Measurements from ENCODE around the gene FAM98C. TPM values are rescaled to one million over a fixed set of nuclear protein-coding genes. Genes with fewer than 3 reads are reported as not detected.
"Not testable (repeated sequence)": the region's sequence is repeated elsewhere in the genome, so short reads cannot be mapped to it uniquely, and the experiment has no call there.

The FAM98C gene
- 10 to 100 TPM; 13.2 to 18.0 (median 13.9) TPM for polyA plus RNA-seq (ENCODE audit: insufficient read length in 4 of 4)

DNA sequence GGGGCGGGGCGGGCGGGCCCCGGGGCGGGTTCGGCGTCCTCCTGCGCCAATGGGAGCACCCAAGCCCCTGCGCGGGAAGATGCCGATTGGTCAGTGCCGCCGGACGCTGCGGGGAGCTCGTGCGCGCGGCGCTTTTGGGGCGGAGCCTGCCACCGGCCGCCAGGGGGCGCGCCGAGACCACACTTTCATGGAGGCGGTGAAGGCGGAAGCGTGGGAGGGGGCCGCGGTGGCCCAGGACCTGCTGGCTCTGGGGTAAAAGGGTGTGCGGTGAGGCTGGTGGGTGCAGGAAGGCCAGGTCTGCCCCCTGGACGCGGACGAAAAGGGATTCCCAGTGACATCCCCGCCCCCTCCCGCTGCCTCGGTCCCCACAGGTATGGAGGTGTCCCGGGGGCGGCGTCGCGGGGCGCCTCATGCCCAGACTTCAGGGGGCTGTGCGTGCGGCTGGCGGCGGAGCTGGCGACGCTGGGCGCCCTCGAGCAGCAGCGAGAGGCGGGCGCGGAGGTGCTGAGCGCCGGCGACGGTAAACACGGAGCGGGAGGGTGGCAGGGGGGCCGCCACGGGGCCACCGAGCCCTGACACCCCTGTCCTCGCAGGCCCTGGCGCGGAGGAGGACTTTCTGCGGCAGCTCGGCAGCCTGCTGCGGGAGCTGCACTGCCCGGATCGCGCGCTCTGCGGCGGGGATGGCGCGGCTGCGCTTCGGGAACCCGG lies at the start of gene FAM98C:
Gene FAM98C (plus strand): TSS at position 127 of the 708 bp plus-strand sequence. CDS start 61 bp downstream, at position 188.
- peak; percentile 95 to 97 (median 96) for DNase-seq (ENCODE audit: low read depth in 4 of 4, low spot score in 3 of 4)

DNA sequence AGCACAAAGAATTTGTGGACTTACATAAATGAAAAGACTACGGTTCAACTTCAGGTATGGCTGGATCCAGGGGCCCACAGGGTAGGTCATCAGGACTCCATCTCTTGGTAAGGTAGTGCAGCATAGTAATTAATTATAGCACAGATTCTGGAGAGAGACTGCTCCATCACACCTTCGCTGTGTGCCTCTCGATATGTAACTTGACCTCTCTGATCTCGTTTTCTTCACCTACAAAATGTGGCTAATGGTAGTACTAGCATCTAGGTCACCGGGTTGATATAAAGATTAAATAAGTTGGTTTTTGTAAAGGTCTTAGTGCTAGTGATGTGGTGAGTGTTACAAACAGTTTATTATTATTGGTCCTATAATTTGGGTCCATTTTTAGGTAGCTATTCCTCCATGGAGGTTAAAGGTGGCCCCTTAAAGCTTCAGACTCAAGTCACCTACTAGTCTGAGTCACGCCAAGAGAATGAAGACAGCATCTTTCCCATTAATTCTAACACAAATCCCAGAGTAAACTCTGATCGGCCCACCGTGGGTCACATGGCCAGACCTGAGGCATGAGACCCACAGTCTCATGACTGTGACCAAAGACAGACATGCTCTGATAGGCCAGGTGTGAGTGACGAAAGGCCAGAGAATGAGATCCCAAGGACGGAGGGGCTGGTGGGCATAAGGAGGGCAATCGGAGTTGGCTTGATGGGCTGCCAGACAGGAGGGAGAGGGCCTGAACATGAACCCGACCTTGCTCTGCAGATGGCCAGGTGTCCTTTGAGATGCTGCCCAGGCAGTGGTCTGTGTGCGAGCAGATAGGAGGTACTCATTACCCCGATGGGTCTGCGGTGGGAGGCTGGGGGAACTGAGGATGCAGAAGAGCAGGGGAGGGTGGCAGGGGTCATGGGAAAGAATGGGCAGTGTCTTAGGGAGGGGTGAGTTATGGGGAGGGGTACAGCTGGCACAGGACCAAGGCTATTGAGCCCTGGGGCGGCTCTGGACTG lies 46.9 kb upstream of the FAM98C start:
- DNase-seq (ENCODE audit: low read depth in 4 of 4, low spot score in 3 of 4) = no peak

DNA sequence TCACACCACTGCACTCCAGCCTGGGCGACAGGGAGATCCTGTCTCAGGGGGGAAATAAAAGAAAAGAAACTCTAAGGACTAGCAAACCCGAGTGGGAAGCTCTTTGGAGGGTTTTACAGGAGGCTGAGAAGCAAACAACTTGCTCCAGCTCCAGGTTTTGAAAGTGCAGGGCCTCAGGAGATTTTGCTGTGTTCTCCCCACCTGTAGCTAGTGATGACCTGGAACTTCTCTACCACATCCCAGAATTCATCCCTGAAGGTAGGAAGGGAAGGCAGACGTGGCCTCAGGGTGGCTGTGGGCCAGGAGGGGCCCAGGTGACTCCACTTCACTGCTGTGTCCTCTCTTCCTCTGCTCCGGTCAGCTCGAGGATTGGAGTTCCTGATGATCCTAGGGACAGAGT lies 44.8 kb upstream of the FAM98C start:
- DNase-seq (ENCODE audit: low read depth in 4 of 4, low spot score in 3 of 4) = no peak

DNA sequence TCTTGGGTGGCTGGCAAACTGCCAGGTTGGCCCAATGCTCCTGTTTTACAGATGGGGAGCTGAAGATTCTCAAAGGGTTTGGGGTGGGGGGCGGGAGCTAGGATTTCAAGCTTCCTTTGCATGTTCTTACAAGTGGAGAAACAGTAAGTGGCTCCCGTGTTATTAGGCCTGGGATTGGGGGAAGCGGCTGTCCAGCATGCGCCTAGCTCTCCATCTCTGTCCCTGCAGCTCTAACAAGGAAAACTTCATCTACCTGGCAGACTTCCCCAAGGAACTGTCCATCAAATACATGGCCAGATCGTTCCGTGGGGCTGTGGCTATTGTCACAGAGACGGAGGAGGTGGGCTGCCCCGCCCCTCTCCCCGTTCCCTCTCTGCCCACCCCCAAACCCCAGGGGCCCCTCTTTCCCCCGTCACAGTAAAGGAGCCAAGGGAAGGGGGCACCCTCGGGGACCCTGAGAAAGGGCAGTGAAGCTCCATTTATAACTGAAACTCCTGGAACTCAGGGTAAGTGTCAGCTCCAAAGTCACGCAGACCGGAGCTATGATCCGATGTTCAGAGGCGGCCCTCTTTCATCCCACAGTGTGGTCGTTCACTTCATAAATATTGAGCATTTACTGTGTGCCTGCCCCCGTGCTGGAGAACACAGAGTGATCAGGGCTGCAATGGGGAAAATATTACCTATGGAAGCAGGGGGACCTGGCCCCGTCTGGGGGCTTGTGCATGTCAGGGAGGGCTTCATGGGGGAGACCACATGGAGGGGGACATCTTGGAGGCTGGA lies 43.5 kb upstream of the FAM98C start:
- no peak for DNase-seq (ENCODE audit: low read depth in 4 of 4, low spot score in 3 of 4)

DNA sequence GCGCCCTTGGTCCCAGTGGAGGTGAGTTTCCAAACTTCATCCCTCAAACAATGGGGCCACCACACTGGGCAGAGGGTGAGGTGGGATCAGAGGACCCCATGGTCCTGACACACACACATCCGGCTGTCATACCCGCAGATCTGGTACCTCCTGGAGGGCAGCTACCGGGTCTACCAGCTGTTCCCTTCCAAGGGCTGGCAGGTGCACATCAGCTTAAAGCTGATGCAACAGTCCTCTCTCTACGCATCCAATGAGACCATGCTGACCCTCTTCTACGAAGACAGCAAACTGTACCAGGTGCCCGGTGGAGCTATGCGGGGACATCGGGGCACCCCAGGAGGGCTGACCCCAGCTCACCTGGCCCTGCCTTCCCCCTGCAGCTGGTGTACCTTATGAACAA lies 42.5 kb upstream of the FAM98C start:
- DNase-seq (ENCODE audit: low read depth in 4 of 4, low spot score in 3 of 4) = no peak

DNA sequence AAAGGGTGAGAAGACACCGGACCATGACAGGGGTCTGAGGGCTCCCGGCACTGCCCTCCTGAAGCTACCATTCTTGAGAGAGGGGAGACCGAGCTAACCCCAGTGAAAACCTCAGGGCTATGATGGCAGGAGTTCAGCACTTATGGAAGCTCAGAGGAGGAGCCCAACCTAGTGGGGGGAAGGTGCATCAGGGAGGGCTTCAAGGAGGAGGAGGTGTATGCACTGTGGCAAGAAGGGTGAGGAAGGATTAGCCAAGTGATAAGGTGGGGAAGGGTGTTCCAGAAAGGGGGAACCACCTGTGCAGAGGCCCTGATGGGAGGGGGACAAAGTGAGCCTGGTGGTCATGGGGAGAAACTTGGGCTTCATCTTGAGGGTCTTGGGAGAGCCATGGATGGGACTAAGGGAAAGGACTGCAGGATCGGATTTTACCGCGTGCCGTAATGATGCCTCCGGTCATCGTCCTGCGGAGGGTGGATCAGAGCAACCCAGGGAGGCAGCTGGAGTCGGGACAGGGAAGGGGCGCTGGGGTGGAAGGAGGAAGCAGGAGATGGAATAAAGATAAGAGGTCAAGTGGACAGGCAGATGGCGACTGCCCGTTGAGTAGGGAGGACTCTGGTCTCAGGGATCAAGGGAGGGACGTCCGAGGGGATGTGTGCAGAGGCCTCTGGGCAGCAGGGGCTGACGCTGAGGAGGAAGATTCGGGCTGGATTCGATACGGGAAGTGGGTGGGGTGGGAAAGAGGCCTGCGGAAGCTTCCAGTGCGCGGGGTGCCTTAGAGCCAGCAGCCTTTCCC lies 41.9 kb upstream of the FAM98C start:
- DNase-seq (ENCODE audit: low read depth in 4 of 4, low spot score in 3 of 4) = no peak

DNA sequence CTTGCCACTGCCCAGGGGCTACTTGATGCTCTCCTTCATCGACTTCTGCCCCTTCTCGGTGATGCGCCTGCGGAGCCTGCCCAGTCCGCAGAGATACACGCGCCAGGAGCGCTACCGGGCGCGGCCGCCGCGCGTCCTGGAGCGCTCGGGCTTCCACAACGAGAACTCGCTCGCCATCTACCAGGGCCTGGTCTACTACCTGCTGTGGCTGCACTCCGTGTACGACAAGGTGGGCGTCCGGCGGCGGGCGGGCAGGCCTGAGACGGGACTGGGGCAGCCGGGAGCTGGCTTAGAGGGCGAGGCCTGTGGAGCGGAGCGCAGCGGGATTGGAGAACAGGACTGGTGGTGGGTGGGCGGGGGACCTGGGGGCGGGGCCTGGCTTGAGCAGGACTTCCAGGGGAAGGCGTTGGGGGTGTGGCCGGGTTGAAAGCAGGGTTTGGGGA lies 41.2 kb upstream of the FAM98C start:
- peak in 2 of 4 donors; percentile 67 to 73 for DNase-seq (ENCODE audit: low read depth in 4 of 4, low spot score in 3 of 4)

DNA sequence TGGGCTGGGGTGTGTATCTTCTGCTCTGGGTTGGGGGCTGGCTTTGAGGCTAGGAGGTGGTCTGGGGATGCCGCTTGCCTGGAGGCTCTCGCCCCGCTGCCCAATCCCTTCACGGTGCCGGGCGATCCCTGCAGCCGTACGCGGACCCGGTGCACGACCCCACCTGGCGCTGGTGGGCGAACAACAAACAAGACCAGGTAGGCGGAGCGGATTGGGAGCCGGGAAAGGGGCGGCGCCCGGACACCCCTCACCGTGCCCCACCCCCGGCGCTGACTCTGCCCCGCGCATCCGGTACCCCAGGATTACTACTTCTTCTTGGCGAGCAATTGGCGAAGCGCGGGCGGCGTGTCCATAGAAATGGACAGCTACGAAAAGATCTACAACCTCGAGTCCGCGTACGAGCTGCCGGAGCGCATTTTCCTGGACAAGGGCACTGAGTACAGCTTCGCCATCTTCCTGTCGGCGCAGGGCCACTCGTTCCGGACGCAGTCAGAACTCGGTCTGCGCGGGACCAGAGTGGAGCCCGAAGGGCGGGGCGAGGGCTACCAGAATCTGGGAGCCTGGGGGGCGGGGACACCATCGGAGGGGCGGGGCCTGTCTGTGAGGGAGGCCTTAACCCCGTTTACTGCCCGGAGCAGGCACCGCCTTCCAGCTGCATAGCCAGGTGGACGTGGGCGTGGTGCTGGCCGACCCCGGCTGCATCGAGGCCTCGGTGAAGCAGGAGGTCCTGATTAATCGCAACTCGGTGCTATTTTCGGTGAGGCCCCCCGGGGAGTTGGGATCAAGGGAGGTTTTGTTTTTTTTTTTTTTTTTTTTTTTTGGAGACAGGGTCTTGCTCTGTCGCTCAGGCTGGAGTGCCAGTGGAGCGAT lies 40.6 kb upstream of the FAM98C start:
- DNase-seq (ENCODE audit: low read depth in 4 of 4, low spot score in 3 of 4) = peak in 3 of 4 donors; percentile 41 to 65 (median 44)

DNA sequence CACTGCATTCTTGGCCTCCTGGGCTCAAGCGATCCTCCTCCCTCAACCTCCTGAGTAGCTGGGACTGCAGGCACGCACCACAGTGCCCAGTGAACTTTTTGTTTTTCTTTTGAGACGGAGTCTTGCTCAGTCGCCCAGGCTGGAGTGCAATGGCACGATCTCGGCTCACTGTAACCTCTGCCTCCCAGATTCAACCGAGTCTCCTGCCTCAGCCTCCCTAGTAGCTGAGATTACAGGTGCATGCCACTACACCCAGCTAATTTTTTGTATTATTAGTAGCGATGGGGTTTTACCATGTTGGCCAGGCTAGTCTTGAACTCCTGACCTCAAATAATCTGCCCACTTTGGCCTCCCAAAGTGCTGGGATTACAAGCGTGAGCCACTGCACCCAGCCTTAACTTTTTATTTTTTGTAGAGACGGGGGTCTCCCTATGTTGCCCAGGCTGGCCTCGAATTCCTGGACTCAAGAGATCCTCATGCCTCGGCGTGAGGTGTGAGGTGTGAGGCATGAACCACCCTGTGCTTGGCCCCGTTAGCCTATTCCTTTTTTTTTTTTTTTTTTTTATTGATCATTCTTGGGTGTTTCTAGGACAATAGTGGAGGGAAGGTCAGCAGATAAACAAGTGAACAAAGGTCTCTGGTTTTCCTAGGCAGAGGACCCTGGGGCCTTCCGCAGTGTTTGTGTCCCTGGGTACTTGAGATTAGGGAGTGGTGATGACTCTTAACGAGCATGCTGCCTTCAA lies 39.8 kb upstream of the FAM98C start:
- DNase-seq (ENCODE audit: low read depth in 4 of 4, low spot score in 3 of 4) = not testable (repeated sequence)

DNA sequence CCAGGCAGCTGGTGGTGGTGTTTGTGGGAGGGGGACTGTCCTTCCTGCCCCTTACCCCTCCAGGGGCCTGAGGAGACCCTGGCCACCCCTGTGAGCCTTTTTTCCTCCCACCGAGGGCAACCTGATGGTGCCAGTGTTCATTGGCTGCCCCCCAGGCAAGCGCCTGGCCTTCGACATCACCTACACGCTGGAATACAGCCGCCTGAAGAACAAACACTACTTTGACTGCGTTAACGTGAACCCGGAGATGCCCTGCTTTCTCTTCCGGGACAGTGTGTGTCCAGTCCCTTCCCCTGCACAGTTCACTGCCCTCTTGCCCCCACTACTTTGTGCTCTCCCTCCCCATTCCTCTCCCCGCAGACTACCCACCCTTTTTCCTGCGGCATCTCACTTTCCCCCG lies 35.9 kb upstream of the FAM98C start:
- no peak for DNase-seq (ENCODE audit: low read depth in 4 of 4, low spot score in 3 of 4)

DNA sequence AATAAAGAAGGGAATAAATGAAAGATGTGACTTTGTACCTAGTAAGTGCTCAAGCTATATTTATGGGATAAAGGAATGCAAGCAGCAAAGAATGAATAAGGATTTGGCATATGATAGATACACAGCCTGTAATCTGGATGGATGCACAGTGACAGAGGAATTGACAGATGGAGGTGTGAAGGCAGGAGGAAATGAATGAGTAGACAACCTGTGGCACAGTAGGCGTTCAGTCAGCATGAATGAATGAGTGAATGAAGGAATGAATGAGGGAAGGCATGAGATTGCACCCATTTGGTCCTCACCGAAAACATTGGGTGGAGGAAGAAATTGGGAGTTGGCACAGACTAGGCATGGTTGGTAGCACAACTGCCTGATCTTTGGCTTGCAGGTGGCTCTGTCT lies 33.3 kb upstream of the FAM98C start:
- DNase-seq (ENCODE audit: low read depth in 4 of 4, low spot score in 3 of 4) = no peak

DNA sequence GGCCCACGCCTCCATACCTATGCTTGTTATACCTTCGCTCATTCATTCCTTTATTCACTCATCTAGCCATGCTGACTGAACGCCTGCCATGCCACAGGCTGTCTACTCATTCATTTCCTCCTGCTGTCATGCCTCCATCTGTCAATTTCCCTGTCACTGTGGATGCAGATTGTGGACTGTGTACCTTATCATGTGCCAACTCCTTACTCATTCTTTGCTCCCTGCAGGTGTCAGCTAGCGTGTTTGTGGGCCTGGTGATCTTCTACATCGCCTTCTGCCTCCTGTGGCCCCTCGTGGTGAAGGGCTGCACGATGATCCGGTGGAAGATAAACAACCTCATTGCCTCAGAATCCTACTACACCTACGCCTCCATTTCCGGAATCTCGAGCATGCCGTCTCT lies 32.6 kb upstream of the FAM98C start:
- no peak for DNase-seq (ENCODE audit: low read depth in 4 of 4, low spot score in 3 of 4)

DNA sequence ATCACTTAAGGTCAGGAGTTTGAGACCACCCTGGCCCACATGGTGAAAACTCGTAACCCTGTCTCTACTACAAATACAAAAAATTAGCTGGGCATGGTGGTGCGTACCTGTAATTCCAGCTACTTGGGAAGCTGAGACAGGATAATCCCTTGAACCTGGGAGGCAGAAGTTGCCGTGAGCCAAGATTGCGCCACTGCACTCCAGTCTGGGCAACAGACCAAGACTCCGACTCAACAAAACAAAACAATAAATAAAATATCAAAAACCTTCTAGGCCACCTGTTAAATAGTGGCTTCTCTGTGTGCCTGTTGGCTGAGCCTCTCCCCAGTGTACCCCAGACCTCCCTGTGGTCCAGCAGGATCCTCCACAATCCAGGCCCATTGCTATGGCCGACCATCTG lies 31.8 kb upstream of the FAM98C start:
- no peak for DNase-seq (ENCODE audit: low read depth in 4 of 4, low spot score in 3 of 4)

DNA sequence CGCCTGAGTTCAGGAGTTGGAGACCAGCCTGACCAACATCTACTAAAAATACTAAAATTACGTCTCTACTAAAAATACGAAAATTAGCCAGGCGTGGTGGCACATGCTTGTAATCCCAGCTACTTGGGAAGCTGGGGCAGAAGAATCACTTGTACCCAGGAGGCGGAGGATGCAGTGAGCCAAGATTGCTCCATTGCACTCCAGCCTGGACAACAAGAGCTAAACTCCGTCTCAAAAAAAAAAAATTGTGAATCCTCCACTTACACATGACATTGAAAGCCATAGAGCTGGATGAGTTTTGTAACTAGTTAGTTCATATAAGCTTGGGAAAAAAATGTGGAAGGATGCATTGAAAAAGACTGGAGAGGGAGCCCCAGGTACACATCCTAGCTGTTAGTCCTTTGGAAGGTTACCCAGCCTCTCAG lies 29.0 kb upstream of the FAM98C start:
- DNase-seq (ENCODE audit: low read depth in 4 of 4, low spot score in 3 of 4) = no peak

DNA sequence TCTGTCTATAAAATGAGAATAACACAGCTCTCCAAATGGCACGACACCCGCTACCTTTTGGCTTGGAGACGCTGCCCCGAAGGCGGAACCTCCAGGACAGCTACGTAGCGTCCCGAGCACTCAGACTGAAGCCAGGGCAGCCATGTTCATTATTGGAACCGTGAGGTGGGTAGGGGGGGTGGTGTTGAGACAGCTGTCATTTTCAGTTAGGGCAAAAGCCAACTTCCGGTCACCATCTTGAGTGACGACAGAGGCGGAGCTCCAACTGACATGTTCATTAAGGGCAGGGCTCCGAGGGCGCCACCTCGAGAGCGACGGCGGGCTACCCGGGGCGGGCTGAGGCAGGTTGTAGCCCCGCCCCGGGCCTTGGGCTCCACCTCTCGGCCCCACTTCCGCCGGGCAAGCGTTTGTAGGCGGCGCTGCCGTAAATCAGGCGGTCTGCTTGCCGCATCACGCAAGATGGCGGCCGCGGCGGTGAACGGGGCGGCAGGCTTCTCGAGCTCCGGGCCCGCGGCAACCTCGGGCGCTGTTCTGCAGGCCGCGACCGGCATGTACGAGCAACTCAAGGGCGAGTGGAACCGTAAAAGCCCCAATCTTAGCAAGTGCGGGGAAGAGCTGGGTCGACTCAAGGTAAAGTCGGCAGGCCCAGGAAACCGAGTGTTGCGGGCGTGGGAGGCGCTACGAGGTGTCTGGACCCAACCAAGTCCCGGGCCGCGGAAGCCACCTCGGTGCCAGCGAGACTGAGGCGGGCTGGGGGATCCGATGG lies 28.4 kb upstream of the FAM98C start, which contains the start of gene PSMD8:
Gene PSMD8 (plus strand): TSS at position 240 of the 766 bp plus-strand sequence. CDS start 31 bp downstream, at position 271.
- DNase-seq (ENCODE audit: low read depth in 4 of 4, low spot score in 3 of 4) = peak; percentile 97 to 98 (median 98)

DNA sequence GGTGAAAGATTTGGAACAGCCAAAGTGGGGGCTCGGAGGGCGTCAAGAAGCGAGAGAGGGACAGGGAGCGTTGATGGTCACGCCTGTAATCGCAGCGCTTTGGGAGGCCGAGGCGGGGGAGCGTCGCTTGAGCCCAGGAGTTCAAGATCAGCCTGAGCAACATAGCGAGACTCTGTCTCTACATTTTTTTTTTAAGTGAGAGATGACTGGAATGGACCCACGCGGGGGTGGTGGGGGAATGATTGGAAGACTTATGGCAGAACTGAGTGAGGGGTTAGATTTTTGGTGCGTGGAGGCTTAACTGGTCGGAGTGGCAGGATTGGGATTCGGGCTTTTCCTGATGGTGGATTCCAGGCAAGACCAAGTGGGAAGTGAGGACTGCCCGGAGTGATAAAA lies 27.8 kb upstream of the FAM98C start:
- no peak for DNase-seq (ENCODE audit: low read depth in 4 of 4, low spot score in 3 of 4)

DNA sequence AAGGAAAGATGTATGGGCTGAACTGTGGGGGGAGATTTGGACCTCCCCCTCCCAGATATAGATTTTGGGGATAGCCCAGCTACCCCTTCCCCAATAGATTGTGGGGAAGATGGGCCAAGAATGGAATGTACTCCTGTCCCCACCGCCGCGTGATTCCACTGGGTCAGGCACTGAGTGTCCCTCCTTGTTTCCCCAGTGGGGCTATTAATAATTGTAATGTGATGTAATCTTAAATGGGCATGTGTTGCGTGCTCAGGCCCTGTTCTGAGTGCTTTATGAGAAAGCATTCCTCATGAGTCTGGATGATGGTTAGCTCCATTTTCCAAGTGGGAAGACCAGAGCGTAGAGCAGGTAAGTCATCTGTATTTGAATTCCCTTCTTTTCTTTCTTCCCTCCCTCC lies 27.1 kb upstream of the FAM98C start:
- DNase-seq (ENCODE audit: low read depth in 4 of 4, low spot score in 3 of 4) = no peak

Data from right renal pelvis (tissue), 4 donors.